Nephron progenitor cell (in vitro differentiated cells): ENCODE results near the gene COL13A1.

Experiments used
- DNase-seq: peaks from one replicate; pipeline ENCODE4 v3.0.0; 2021
- H3K27ac Mint-ChIP-seq: 2 replicates; pipeline ENCODE4 v1.8.0; 2021; ENCODE audit warnings: mild to moderate bottlenecking, moderate library complexity, mixed read lengths
- H3K27me3 Mint-ChIP-seq: 2 replicates; pipeline ENCODE4 v1.8.0; 2021; ENCODE audit warnings: mild to moderate bottlenecking, low read depth, mixed read lengths; ENCODE audit not compliant: poor library complexity
- H3K36me3 Mint-ChIP-seq: 2 replicates; pipeline ENCODE4 v1.8.0; 2021; ENCODE audit warnings: low read depth, mixed read lengths
- H3K4me1 Mint-ChIP-seq: 2 replicates; pipeline ENCODE4 v1.8.0; 2021; ENCODE audit warnings: mixed read lengths
- H3K4me3 Mint-ChIP-seq: 2 replicates; pipeline ENCODE4 v1.8.0; 2021; ENCODE audit warnings: mild to moderate bottlenecking, moderate library complexity, mixed read lengths
- H3K9me3 Mint-ChIP-seq: 2 replicates; pipeline ENCODE4 v1.8.0; 2021; ENCODE audit warnings: mild to moderate bottlenecking, moderate library complexity, mixed read lengths
- TF ChIP-seq, protein P1 (sequence below): fragments of 200-600 bp; sonication (generic); IDR thresholded peaks from 2 replicates; pipeline ENCODE4 v1.5.0; 2021; ENCODE audit warnings: antibody characterized with exemption

Gene COL13A1

DNA sequence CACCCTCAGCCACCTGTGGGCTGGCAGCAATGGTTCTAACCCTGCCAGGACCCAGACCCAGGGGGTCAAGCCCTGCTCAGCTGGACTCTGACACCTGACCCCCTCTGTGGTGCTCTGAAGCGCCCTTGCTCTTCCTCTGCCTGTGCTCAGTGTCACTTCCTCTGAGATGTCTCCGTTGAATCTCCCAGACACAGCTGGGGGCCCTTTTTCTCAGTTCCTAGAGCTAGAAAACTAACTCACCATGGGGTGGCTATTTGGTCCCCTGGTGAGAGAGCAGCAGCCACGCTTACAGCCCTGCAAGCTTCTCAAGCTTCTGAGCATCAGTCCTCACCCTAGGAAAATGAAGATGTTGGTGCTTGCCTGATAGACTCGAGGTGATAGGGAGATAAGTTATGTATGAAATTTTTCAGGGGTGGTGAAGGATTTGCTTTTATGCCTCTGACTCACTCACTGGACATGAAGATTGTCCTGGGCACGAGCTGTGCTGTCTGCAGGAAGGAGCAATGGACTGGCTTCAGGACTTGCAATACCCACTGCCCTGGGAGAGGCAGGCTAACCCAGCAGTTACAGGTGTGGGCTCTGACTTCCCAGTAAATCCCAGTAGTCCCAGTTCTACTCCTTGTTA, 29.6 kb downstream of the COL13A1 start:
- no peak overlapping the region for H3K4me3 Mint-ChIP-seq
- TF ChIP-seq, protein P1, sequence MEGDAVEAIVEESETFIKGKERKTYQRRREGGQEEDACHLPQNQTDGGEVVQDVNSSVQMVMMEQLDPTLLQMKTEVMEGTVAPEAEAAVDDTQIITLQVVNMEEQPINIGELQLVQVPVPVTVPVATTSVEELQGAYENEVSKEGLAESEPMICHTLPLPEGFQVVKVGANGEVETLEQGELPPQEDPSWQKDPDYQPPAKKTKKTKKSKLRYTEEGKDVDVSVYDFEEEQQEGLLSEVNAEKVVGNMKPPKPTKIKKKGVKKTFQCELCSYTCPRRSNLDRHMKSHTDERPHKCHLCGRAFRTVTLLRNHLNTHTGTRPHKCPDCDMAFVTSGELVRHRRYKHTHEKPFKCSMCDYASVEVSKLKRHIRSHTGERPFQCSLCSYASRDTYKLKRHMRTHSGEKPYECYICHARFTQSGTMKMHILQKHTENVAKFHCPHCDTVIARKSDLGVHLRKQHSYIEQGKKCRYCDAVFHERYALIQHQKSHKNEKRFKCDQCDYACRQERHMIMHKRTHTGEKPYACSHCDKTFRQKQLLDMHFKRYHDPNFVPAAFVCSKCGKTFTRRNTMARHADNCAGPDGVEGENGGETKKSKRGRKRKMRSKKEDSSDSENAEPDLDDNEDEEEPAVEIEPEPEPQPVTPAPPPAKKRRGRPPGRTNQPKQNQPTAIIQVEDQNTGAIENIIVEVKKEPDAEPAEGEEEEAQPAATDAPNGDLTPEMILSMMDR, result no peak
- no peaks in the 10 kb centered on the region for H3K9me3 Mint-ChIP-seq
- peaks cover 52% of the 10 kb centered on the region for H3K4me1 Mint-ChIP-seq
- H3K27me3 Mint-ChIP-seq, result peaks cover 49% of the 10 kb centered on the region
- no peak overlapping the region for H3K27ac Mint-ChIP-seq
- DNase-seq, result no peak
- H3K36me3 Mint-ChIP-seq, result no peaks in the 10 kb centered on the region

DNA sequence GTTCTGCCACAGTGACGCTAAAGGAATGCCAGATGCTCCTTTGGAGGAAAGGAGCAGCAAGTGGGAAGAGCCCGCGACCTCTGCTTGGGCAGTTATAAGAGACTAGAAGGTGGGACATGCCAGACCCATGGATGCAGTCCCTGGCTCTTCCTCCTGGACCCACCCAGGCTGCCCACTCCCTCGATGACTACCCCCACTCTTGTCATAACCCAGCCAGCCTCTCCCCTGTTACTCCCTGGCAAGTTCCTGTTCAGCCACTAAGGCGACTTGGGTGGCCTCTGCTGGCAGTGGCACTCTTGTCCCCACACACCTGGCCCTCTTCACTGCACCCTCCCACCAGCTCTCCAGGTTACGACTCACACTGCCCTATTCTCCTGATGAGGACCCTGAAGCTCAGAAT, 33.5 kb downstream of the COL13A1 start:
- H3K27ac Mint-ChIP-seq, result no peak overlapping the region
- no peaks in the 10 kb centered on the region for H3K36me3 Mint-ChIP-seq
- peaks cover 30% of the 10 kb centered on the region for H3K27me3 Mint-ChIP-seq
- no peak overlapping the region for H3K4me3 Mint-ChIP-seq
- TF ChIP-seq, protein P1, result no peak
- DNase-seq, result no peak
- H3K9me3 Mint-ChIP-seq, result no peaks in the 10 kb centered on the region
- peaks cover 48% of the 10 kb centered on the region for H3K4me1 Mint-ChIP-seq

GRCh38 chr10:69835875-69836730, 34.4 kb downstream of the COL13A1 start:
- Mint-ChIP-seq H3K4me3 (no peak overlapping the region), H3K27ac (no peak overlapping the region), H3K9me3 (no peaks in the 10 kb centered on the region), H3K36me3 (no peaks in the 10 kb centered on the region), H3K4me1 (peaks cover 51% of the 10 kb centered on the region), H3K27me3 (peaks cover 31% of the 10 kb centered on the region)
- DNase-seq, result no peak
- TF ChIP-seq, protein P1, result no peak

- Mint-ChIP-seq H3K4me3 (no peak overlapping the region), H3K36me3 (no peaks in the 10 kb centered on the region), H3K27me3 (peaks cover 34% of the 10 kb centered on the region), H3K4me1 (peaks cover 52% of the 10 kb centered on the region), H3K27ac (no peak overlapping the region), H3K9me3 (no peaks in the 10 kb centered on the region)
- DNase-seq, result no peak
- TF ChIP-seq, protein P1, result no peak
These were observed 35.0 kb downstream of the COL13A1 start for GRCh38 chr10:69836731-69837030.

GRCh38 chr10:69837261-69837660, 35.6 kb downstream of the COL13A1 start:
- no peaks in the 10 kb centered on the region for H3K36me3 Mint-ChIP-seq
- TF ChIP-seq, protein P1, result no peak
- no peaks in the 10 kb centered on the region for H3K9me3 Mint-ChIP-seq
- H3K4me1 Mint-ChIP-seq, result peaks cover 58% of the 10 kb centered on the region
- no peak overlapping the region for H3K27ac Mint-ChIP-seq
- H3K4me3 Mint-ChIP-seq, result no peak overlapping the region
- DNase-seq, result no peak
- H3K27me3 Mint-ChIP-seq, result peaks cover 33% of the 10 kb centered on the region

- Mint-ChIP-seq H3K9me3 (no peaks in the 10 kb centered on the region), H3K27ac (no peak overlapping the region), H3K27me3 (peaks cover 22% of the 10 kb centered on the region), H3K36me3 (no peaks in the 10 kb centered on the region), H3K4me1 (peaks cover 67% of the 10 kb centered on the region), H3K4me3 (no peak overlapping the region)
- DNase-seq, result no peak
- TF ChIP-seq, protein P1, result no peak
These were observed 36.7 kb downstream of the COL13A1 start for GRCh38 chr10:69838418-69838817.
